Stimulated activated CD8-positive, alpha-beta memory T cell treated with anti-CD3 and anti-CD28 coated beads, Interleukin-4, amount 100 ng/mL, for 24 hours (primary cell): ENCODE data around the gene CHD5.
A peak's percentile ranks its signal among the peaks of the same experiment; 100 is the strongest.

Source experiments
- DNase-seq: peaks from one replicate; pipeline ENCODE4 v3.0.0-alpha.2; 2020; ENCODE audit warnings: low read depth

The CHD5 gene

DNA sequence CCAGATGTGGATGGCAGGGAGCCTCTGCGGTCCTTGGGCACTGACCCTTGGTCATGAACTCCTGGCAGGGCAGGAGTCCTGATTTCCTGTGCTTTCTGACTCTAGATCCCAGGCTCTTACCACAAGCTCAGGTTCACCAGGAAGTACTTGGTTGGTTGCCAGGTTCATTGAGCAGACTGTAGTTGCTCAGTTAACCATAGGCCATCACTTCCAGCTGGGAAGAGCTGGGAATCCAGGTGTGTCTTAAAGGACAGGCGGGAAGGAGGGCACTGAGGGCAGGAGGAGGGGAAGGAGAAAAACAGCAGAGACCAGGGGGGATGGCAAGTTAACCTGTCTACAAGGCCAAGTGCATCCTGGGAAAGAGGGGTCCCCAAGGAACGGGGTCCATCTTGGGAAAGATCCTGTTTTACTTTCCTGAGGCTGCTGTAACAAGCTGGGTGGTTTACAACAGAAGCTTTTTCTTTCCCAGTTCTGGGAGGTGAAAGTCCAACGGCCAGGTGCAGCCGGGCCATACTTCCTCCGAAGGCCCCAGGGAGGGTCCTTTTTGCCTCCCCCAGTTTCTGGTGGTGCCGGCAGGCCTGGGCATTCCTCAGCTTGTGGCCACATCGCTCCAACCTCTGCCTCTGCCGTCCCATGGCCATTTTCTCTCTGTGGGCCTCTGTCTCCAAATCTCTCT is 122.8 kb downstream of the CHD5 start:
- no peak for DNase-seq

DNA sequence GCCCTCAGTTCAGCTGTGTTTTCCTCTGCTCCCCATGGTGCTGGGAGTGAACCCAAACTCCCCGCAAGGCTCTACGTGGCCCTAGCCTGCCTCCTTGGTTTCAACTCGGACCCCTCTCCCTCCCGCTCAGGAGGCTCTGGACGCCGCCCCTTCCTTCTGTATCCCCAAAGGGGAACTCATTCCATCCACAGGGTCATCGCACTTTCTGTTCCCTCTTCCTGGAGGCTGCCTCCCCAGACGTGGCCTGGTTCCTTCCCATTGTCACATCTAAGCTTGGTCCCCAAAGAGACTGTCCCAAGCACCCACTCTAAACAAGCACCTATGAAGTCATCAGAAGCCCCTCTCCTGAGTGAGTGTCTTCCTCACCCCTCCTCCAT is 123.6 kb downstream of the CHD5 start:
- no peak for DNase-seq

DNA sequence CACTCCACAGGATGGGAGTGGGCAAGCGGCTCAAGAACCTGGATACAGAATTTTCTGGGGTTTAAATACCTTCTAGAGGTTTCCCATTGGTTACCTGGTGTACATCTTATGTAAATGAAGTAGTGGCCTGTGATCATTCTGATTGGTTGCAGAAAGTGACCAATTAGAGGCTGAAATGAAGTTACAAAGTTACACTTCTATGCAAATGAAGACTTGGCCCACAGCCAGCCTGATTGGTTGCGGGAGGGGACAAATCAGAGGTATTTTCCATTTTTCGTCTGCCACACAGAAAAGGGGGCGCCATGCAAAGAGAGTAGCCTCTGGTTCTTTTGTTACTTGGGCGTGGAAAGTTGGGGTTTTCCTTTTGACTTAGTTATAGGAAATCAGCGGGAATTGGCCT is 125.5 kb downstream of the CHD5 start:
- no peak for DNase-seq

DNA sequence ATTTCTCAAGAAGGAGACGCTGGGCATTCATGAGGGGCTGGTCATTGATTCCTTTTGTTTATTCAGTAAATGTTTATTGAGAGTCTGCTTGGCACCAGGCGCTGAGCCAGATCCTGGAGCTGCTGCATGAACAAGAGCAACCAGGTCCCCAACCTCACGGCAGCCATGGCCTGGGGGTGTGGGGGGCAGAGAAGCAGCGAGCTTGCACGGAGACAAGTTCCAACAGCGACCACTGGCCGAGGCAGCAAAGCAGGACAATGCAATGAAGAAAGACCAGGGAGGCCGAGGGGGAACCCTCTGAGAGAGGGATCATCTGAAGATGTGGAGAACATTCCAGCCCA is 126.9 kb downstream of the CHD5 start:
- no peak for DNase-seq

DNA sequence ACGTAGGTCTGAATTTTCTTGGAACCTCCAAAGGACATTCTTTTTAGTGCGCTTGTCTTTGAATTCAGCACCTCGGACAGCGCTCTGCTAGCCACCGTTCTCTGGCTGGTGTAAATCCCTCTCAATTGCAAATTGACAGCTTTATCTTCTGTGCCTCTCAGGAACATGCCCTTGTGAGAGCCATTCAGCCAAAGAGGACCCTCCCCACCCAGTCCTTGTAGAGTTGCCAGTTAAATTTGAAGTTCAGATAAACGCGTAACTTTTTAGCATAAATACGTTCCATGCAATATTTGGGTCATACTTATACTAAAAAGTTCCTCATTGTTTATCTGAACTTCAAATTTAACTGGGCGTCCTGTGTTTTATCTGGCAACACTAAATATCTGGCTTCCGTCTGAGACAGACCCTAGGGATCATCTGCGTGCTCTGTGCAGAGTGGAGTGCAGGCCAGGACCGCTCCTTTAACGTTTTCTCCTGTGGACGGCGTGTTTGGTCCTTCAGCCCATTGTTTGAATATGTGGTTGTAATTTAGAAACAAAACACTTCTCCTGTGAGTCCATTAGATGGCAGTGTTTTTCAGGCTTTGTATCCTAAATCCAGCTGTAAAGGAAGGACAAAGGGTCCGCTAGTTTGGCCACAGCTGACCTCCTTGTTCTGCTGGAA is 127.4 kb downstream of the CHD5 start:
- peak; percentile 10 for DNase-seq
